OCI-LY3 (cell line): ENCODE results near the gene MAPKAP1.

ENCODE experiments used
- CTCF ChIP-seq: fragments of 200-600, 300-600 bp; sonication (generic); IDR thresholded peaks from 2 replicates; pipeline ENCODE4 v1.5.1; 2014; ENCODE audit warnings: antibody characterized with exemption, low read length, low read depth
- EZH2phosphoT487 ChIP-seq: fragments of 200-600 bp; shearing (Covaris generic); IDR thresholded peaks from 2 replicates; pipeline ENCODE4 v1.6.1; 2018; ENCODE audit warnings: antibody characterized with exemption, mixed run types, low read depth

GRCh38 chr9:125672876-125673275 lies 34.1 kb downstream of the MAPKAP1 start:
- no peak for TF ChIP-seq CTCF
- TF ChIP-seq EZH2phosphoT487 = no peak
